Psoas muscle (tissue), 8 donors: ENCODE measurements around the gene RTL10. TPM values are rescaled to one million over a fixed set of nuclear protein-coding genes. Genes with fewer than 3 reads are reported as not detected.

ENCODE experiments used
- ATAC-seq, 4 donors: fragments of 200-7000 bp; cut with Tn5 transposase; one replicate each; pipeline ENCODE4 v1.9.1; 2020; ENCODE audit warnings: moderate library complexity in 3 of 4, mild to moderate bottlenecking in 2 of 4
- DNase-seq, 2 donors: peaks; one replicate each; pipeline ENCODE4 v3.0.0-alpha.2; 2020
- H3K27ac ChIP-seq: fragments of 200-600 bp; one replicate; pipeline ENCODE4 v1.8.0; 2022
- H3K27me3 ChIP-seq, 3 donors: fragments of 200-600 bp in 1 of 3; one replicate each; pipeline versions ENCODE4 v1.6.1 to v1.8.0; 2013 to 2022; ENCODE audit warnings: low read length in 2 of 3, mild to moderate bottlenecking in 2 of 3, moderate library complexity in 1 of 3; ENCODE audit not compliant: insufficient read depth in 3 of 3
- H3K36me3 ChIP-seq, 2 donors: fragments of 200-600 bp in 1 of 2; one replicate each; pipeline versions ENCODE4 v1.6.1 to v1.8.0; 2013 to 2022; ENCODE audit warnings: low read depth in 1 of 2, mild to moderate bottlenecking in 1 of 2, moderate library complexity in 1 of 2; ENCODE audit not compliant: insufficient read depth in 1 of 2
- H3K4me1 ChIP-seq: fragments of 200-600 bp; one replicate; pipeline ENCODE4 v1.8.0; 2022
- H3K4me3 ChIP-seq: fragments of 200-600 bp; one replicate; pipeline ENCODE4 v1.8.0; 2022; ENCODE audit warnings: mild to moderate bottlenecking
- H3K9me3 ChIP-seq: fragments of 200-600 bp; one replicate; pipeline ENCODE4 v1.8.0; 2022
- WGBS, 3 donors: extraction: QIAGEN DNeasy Blood & Tissue Kit; methylation state at CpG; one replicate each; pipeline versions ENCODE4 v1.1.6 to v1.1.7; 2013; 5-methylcytosine and 5-hydroxymethylcytosine counted together
- intact Hi-C, 2 donors: fragments of 100-400 bp; cut with DNase I; formaldehyde crosslinking; loops; one replicate each; pipeline versions ENCODE4 v1.11.0 to v1.14.2; 2022
- polyA plus RNA-seq, 3 donors: library from polyadenylated mRNA; stranded (reverse); fragments of 200-250 nt; gene quantifications; one replicate each; pipeline ENCODE4 v1.2.3, GENCODE V29; 2013
- total RNA-seq, 4 donors: library from RNA; stranded (reverse); fragmentation: NEBNext Ultra II Directional in 2 of 4; extraction: Animal tissue kit (Norgen Biotek cat#: 25700) in 2 of 4; gene quantifications; one replicate each; pipeline versions ENCODE4 v1.2.1 to v1.2.4, GENCODE V29; 2021 to 2023
- TF ChIP-seq, protein P1 (sequence below): fragments of 200-600 bp; IDR thresholded peaks from one replicate; pipeline ENCODE4 v1.8.0; 2022; ENCODE audit warnings: antibody characterized with exemption
- donor health status: healthy with polysubstance abuse.
- donor health status: DM: no; HTN: no; CAD: no; lungs with moderate emphysema.
- donor health status: Bipolar disorder and iron deficiency.
- donor health status: healthy.
- donor health status: DM: yes; HTN: yes; CAD: no.
- donor health status: DM: no; HTN: no; CAD: no.
- donor health status: DM: no; HTN: no; CAD: no.
- donor health status: DM: yes; HTN: yes; CAD: no.

The RTL10 gene
- total and polyA plus RNA-seq, 7 donors = 5.3 to 9.7 (median 7.9) TPM

- Histone ChIP-seq H3K4me1 (no peaks in the 10 kb centered on the region), H3K9me3 (no peaks in the 10 kb centered on the region), H3K27ac (no peak overlapping the region), H3K4me3 (no peak overlapping the region), H3K36me3 (peaks cover 0 to 12% of the 10 kb centered on the region in 2 donors), H3K27me3 (no peaks in the 10 kb centered on the region)
- peak in 1 of 4 donors; percentile 3 for ATAC-seq
- WGBS, 3 donors = 68 to 78% (median 69%) methylated on average over 19 of the region's 19 CpGs
- no peak for DNase-seq
- intact Hi-C loops = no loop called here
- TF ChIP-seq, protein P1, sequence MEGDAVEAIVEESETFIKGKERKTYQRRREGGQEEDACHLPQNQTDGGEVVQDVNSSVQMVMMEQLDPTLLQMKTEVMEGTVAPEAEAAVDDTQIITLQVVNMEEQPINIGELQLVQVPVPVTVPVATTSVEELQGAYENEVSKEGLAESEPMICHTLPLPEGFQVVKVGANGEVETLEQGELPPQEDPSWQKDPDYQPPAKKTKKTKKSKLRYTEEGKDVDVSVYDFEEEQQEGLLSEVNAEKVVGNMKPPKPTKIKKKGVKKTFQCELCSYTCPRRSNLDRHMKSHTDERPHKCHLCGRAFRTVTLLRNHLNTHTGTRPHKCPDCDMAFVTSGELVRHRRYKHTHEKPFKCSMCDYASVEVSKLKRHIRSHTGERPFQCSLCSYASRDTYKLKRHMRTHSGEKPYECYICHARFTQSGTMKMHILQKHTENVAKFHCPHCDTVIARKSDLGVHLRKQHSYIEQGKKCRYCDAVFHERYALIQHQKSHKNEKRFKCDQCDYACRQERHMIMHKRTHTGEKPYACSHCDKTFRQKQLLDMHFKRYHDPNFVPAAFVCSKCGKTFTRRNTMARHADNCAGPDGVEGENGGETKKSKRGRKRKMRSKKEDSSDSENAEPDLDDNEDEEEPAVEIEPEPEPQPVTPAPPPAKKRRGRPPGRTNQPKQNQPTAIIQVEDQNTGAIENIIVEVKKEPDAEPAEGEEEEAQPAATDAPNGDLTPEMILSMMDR = no peak
Measured at GRCh38 chr22:19871023-19871844, 16.6 kb upstream of the RTL10 start.

DNA sequence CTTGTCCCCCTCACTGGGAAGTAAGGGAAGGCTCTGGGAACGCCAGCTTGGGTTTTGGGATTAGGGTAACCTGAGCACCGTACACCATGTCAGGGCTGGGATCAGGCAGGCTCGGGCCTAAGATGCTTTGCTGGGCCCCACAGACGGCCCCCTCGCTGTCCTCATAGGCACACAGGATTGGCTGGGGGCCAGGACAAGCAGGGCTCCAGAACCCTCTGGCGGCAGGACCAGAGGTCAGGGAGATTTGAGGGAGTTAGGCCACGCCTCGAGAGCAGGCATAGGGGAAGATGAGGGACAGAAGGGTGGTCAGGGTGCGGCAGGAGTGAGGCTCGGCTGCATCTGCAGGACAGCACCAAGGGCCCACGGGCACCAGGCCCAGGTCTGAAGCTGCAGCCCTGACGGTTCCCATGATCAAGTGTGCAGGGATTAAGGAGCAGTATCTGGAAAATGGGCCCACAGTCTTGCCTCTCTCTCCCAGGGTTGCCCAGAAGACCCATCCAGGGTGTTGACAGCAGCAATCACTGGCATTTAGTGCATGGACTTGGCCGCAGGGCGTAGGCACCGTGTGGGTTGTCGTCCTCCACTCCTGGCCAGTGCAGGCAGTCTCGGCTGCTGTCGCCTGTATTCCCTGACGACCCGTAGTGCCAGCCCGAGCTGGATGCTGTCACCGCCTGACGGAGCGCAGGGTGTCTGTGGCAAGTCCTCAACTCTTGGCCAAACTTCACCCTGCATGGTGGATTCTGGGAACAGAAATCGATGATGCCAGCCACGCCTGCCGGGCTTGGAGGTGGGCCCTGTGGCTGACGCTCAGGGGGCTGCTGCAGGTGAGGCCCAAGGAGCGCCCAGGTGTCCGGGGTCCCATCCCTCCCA, 15.7 kb upstream of the RTL10 start:
- no peak overlapping the region for H3K4me3 ChIP-seq
- DNase-seq (peak in 1 of 2 donors; percentile 13), ATAC-seq (no peak)
- no peaks in the 10 kb centered on the region for H3K4me1 ChIP-seq
- no peak overlapping the region for H3K27ac ChIP-seq
- intact Hi-C loops = no loop called here
- H3K9me3 ChIP-seq = no peaks in the 10 kb centered on the region
- 75 to 83% (median 78%) methylated on average over 29 to 30 of the region's 30 CpGs for WGBS, 3 donors
- peaks cover 0 to 9% of the 10 kb centered on the region in 2 donors for H3K36me3 ChIP-seq
- TF ChIP-seq, protein P1 = no peak
- no peaks in the 10 kb centered on the region for H3K27me3 ChIP-seq

- no peaks in the 10 kb centered on the region for H3K9me3 ChIP-seq
- no peak overlapping the region for H3K27ac ChIP-seq
- H3K4me3 ChIP-seq = no peak overlapping the region
- ATAC-seq = no peak
- TF ChIP-seq, protein P1 = no peak
- DNase-seq = peak in 1 of 2 donors; percentile 30
- peaks cover 0 to 2% of the 10 kb centered on the region in 2 donors for H3K36me3 ChIP-seq
- no peaks in the 10 kb centered on the region for H3K4me1 ChIP-seq
- no peaks in the 10 kb centered on the region for H3K27me3 ChIP-seq
- intact Hi-C loops = no loop called here
- WGBS, 3 donors = 92 to 95% (median 93%) methylated on average over 12 of the region's 12 CpGs
Measured at GRCh38 chr22:19869497-19870152, 15.0 kb upstream of the RTL10 start.

GRCh38 chr22:19868773-19869471, 14.2 kb upstream of the RTL10 start:
- intact Hi-C loops = no loop called here
- peak; percentile 8 to 35 for DNase-seq
- Histone ChIP-seq H3K36me3 (no peaks in the 10 kb centered on the region), H3K27me3 (no peaks in the 10 kb centered on the region), H3K27ac (no peak overlapping the region), H3K4me1 (no peaks in the 10 kb centered on the region), H3K9me3 (no peaks in the 10 kb centered on the region), H3K4me3 (no peak overlapping the region)
- TF ChIP-seq, protein P1 = no peak
- ATAC-seq = no peak
- WGBS, 3 donors = 73 to 79% (median 75%) methylated on average over 23 of the region's 23 CpGs
